GM19238 (cell line): ENCODE measurements around the gene OR52E5.

ENCODE experiments used
- DNase-seq: peaks from one replicate; pipeline ENCODE4 v3.0.0; 2011; ENCODE audit warnings: low spot score; ENCODE audit not compliant: insufficient read length

The OR52E5 gene

DNA sequence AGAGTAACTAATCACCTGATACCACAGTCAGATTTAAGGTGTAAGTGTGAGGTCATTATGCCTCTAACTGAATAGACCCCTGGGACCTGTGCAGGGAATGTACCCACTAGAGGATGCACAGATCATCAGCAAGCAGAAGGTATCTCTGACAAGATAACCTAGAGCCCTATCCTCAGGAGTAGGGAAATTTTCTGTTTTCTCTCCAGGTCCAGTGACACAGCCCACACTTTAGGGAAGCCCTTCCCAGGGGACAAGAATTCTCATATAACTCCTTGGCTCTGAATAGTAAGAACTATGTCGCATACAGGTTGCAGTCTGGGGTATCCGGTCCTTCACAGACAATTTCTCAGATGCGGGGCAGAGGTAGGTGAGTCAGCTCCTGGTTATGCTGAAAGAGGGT is at the start of gene OR52E5:
Gene OR52E5 (plus strand): TSS at position 301 of the 400 bp plus-strand sequence. CDS start 7,569 bp downstream, outside the sequence.
- no peak for DNase-seq

DNA sequence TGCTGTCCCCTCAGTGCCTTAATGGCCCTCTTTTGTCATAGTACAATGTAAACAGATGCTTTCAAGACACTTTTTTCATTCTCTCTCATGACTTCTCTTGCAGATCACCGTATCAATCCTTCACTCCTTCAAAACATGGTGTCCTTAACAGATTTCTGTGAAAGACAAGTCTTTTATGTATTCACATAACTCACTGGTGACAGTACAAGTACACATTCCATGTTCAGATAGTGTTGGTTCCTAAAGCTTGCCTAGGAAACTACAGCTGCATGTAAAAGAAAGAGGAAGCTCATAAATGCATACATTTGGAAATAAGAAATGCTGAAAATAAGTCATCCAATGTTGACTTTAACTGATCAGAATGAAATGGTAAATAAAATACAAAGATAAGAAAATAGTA is 46.3 kb upstream of the OR52E5 start:
- DNase-seq = no peak

DNA sequence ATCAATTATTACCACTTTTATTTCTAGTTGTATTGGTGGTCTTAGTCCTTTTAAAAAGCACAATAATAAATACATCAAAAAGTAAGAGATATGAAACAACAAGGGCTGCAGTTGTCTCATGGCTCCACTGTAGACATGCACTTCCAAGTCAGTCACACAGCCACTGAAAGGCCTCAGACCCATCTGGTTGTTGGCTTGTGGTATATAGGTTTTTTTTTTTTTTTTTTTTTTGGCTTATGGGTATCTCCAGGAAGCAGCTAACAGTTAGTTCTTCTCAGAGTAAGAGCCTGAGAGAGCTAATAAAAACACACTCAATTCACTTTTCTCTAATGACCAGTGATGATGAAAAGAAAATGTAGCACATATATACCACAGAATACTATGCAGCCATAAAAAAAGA is 45.3 kb upstream of the OR52E5 start:
- no peak for DNase-seq

DNA sequence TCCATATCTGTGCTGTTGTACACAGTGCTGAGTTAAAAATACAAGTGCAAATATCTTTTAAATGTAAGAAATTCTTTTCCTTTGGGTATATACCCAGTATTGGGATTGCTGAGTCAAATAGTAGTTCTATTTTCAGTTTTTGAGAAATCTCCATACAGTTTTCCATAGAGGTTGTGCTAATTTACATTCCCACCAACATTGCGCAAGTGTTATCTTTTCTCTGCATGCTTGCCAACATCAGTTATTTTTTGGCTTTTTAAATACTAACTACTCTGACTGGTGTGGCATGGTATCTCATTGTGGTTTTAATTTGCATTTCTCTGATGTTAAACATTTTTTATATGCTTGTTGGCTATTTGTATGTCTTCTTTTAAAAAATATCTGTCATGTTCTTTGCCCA is 42.0 kb upstream of the OR52E5 start:
- no peak for DNase-seq

DNA sequence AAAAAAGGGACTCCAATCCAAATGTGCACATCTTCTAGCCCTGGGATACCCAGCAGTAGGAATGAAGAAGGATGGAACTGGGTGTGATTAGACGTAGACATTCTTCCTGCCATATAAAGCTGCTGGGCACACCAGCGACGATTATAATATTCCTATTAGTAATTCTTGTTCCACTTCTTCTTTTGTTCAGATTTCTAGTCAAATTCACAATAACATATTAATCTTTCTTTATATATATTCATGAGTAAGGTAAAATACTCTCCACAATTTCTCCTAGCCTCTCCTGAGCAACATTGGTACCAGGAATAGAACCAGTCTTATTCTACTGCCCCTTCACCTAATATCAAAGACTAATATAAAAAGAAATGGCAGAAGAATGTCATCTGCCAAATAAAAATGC is 35.4 kb upstream of the OR52E5 start, which contains the start of gene OR52E8:
Gene OR52E8 (minus strand): TSS at position 101 of the 400 bp plus-strand sequence. CDS start 0 bp downstream, at position 101.
- DNase-seq = no peak

DNA sequence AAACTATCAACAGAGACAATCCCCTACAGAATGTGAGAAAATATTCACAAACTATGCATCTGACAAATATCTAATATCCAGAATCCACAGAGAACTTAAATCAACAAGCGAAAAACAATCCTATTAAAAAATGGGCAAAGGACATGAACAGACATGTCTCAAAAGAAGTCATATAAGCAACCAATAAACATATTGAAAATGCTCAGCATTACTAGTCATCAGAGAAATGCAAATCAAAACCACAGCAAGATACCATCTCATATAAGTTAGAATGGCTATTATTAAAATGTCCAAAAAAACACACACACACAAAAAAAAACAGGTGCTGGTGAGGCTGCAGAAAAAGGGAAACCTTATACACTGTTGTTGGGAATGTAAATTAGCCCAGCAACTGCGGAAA is 27.2 kb upstream of the OR52E5 start:
- DNase-seq = no peak

DNA sequence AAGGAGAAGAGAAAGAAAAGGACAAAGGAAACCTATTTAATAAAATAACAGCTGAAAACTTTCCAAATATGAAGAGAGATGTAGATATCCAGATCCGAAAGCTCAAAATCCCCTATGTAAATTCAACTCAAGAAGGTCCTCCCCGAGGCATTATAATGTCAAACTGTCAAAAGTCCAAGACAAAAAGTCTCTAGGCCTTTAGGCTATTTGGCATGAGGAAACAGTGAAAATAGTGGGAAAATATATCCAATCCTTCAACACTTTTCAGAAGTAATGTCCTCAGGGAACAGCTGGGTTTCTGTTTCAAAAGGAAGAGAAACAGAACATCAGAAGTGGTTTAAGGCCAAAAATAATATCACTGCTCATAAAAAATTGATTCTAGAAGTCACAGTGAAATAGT is 14.4 kb upstream of the OR52E5 start:
- no peak for DNase-seq

DNA sequence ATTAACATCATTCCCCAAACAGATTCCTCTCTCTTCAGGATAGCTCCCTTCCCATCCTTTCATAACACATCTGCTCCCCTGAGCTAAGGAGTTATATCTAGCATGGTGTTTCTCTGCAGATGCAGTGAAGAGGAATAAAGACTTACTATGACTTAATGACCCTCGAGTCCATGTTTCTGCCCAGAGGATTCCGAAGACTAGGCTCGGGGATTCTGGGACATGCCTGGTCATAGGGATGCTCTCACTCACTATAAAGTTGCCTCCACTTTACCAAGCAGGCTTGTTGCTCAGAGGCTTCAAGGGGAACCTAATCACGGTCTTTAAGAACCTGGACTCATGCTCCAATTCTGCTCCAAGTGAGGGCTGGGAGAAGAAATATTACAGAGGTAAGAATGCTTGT is 12.7 kb upstream of the OR52E5 start, which contains the start of gene OR52E4:
Gene OR52E4 (plus strand): TSS at position 301 of the 400 bp plus-strand sequence. CDS start 3,664 bp downstream, outside the sequence.
- DNase-seq = no peak

DNA sequence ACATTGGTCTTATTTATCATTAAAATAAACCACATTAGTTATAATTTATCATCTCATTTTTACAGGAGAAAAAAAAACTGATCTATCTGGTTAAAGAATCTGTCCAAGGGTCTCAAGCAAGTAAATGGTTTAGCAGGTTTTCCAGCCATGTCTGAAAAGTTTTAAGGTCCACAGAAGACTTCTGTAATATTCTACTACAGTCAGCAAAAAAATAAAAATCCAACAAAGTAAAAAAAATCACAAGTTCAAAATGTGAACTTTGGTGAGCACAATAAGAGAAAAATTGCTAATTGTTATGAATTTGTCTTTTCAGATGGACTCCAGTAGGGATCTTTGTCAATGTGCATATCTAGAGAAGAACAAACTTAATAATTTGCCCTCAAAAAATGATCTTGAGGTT is 11.3 kb upstream of the OR52E5 start:
- DNase-seq = no peak

DNA sequence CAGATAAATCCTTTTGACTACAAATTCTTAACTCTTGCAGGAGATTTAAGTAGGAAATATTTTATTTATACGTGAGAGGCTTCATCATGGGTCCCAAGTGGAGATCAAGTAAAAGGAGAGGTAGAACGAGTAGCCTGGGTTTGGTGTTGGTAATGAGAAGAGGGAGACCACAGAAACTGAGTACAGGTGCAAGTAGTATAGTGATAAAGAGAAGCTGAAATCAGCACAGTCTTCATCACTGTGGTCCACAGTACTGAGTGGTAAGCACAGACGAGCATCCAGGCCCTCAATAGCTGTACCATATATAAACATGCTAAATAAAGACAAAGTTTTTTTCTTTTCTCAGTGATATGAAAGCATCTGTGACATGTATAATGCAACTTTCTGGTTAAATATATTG is 5.8 kb upstream of the OR52E5 start:
- no peak for DNase-seq

DNA sequence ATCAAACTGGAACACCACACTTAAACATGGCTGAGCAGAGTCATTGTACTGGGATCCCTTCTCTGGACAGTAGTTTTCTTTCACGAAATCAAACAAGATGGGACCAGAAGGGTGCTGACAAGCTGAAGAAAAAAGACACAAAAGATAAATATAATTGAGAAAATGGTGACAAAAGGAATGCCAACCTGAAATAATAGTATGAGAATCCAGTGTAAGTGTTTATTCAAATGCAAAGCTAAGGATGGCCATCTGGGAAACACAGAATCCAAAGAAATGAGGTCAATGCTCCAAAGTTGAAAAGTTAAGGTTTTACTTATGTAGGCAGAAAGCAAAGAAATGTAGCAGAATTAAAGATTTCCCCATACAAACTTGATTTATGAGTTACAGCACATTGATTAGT is 5.3 kb upstream of the OR52E5 start:
- DNase-seq = no peak

DNA sequence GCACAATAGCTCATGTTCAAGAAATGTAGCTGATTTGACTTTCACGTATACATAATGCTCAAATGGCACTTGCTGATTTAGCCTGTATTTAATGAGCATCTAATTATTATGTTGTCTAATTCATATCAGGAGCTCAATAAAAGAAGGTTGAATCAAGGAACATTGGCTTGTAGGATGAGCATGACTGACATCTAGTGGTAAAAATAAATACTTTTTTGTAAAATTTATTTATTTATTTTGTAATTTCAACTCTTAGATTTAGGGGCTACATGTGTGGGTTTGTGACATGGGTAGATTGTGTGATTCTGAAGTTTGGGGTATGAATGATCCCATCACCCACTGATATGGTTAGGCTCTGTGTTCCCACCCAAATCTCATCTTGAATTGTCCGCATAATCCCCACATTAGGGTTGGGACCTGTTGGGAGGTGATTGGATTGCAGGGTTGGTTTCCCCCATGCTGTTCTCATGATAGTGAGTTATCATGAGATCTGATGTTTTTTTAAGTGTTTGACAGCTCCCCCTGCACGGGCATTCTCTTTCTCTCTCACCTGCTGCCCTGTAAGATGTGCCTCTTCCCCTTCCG is 1.7 kb upstream of the OR52E5 start:
- DNase-seq = no peak

DNA sequence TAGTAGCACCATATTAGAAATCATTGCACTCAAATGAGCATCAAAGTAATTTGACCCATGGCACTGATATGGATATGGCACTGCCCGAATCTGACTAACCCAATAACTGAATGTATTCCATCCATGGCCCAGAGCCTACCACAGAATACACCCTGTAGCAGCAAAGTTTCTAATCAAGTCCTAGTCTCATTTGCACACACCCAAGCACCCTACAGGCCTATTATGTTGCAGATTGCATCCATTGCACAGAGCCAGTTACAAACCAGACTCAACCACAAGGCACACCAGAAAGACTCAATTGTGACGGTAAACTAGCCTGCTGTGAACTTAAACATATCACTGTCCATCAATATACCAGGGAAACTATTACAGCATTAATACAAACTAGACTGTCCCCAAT is 6.5 kb downstream of the OR52E5 start:
- no peak for DNase-seq

DNA sequence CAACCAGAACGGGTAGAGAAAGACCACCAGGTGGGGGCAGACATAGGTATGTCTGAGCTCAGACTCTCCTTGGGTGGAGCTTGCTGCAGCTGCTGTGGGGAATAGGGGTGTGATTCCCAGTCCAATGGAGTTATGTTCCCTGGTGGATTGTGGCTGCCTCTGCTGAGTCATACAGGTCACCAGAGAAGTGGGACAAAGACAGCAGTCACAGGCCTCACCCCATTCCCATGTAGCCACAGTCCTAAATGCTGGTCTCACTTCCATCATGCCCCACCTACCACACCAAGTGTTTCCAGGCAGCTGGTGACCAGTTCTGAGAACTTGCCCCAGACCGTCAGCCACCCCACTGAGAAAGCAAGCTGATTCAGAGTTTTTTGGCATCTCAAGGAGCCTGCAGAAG is 17.5 kb downstream of the OR52E5 start:
- no peak for DNase-seq

DNA sequence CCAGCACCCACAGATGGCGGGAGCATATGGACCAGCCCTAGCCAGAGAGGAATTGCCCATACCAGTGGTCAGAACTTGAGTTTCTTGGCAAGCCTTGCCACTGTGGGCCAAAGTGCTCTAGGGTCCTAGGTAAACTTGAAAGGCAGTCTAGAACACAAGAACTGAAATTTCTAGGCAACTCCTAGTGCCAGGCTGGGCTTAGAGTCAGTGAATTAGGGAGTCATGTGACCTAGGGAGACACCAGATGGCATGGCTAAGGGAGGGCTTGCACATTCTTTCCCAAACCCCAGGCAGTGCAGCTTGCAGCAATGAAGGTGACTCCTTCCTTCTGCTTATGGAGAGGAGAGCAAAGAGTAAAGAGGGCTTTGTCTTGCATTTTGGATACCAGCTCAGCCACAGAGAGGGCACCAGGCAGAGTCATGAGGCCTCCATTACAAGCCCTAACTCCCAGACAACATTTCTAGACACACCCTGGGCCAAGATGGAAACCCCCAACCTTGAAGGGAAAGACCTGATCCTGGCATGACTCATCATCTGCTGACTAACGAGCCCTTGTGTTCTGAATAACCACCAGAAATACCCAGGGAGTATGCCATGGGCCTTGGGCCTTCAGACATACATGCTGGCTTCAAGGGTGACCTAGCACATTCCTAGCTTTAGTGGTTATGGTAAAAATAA is 29.9 kb downstream of the OR52E5 start:
- no peak for DNase-seq

DNA sequence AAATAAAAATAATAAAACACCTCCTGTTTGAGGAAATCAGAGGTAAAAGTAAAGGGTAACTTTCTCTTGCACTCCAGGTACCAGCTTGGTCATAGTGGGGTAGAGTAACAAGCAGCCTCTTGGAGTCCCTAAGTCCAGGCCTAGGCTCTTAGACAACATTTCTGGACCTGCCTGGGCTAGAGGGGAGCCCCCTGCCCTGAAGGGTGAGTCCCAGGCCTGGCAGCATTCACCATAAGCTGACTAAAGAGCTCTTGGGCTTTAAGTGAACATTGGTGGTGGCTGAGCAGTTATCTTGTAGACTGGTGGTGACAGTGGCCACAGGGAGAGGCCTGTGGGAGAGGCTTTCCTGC is 30.4 kb downstream of the OR52E5 start:
- no peak for DNase-seq

DNA sequence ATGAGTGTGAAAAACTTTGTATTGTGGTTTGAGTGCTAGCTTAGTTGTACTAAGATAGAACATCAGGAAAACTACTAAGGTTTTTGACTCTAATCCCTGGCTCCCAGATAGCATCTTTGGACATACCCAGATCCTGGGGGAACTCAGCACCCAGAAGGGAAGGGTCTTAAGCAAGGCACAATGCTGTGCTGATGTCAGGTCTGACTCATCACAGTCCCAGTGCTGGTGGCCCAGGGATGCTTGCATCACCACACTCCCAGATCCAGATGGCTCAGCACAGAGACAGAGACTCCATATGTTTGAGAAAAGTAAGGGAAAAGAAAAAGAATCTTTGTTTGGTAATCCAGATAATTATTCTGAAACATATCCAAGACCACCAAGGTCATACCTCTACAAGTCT is 30.8 kb downstream of the OR52E5 start:
- no peak for DNase-seq

DNA sequence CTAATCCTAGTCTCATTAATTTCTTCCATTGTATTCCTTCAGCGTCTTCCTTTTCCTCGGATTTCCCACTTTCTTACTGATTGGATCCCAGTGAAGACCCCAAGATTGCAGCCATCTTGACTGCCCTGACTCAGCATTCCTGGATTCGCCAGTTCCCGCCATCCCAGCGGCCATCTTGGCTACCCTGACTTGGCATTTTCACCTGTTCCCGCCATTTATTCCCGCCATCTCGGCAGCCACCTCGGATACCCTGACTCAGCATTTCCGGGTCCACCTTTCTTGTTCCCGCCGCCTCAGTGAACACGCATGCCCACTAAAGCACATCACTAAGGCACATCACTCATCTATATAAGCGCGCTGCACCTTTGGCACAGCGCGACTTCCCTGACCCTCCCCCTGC is 35.3 kb downstream of the OR52E5 start:
- DNase-seq = no peak

DNA sequence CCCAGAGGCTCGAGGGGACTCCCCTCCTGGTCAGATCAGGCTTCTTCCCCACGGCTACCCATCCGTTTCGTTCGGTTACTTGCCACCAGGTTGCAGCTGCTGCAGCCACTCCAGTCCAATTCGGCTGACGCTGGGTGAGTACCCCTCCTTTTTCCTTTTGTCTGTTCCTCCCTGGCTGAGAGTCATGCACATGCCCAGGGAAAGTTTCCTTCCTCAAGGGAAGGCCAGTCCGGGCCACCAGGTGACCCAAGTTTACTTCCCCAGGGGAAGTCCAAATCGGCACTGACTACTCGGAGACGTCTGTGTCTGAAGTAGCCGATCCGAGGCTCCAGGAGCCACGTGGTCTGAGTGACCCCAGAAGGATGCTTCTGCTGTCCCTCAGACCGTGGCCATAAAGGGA is 35.8 kb downstream of the OR52E5 start:
- DNase-seq = no peak

DNA sequence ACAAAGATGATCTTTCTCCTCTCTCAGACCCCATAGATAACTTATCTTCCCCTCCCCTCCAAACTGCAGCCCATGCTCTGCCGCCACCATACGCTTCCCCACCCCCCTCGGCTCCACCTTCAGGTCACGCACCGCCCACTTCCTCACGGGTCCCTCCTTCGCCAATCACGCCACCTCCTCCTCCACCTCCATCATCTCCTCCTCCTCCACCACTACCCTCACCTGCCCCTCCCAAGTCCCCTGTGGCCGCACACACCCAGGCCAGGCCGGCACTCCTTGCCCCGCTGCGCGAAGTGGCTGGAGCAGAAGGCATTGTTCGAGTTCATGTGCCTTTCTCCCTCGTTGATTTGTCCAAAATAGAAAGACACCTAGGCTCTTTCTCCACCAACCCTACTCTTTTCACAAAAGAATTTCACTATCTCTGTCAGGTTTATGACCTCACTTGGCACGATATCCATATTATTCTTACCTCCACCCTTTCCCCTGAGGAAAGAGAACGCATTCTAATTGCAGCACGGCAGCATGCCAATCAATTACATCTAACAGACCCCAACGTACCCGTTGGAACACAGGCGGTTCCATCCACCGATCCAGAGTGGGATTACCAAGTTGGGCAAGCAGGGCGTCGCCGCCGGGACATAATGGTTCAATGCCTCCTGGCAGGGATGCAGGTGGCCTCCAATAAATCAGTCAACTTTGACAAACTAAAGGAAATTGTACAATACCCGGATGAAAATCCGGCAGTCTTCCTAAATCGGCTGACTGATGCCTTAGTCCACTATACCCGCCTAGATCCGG is 36.8 kb downstream of the OR52E5 start:
- DNase-seq = no peak

DNA sequence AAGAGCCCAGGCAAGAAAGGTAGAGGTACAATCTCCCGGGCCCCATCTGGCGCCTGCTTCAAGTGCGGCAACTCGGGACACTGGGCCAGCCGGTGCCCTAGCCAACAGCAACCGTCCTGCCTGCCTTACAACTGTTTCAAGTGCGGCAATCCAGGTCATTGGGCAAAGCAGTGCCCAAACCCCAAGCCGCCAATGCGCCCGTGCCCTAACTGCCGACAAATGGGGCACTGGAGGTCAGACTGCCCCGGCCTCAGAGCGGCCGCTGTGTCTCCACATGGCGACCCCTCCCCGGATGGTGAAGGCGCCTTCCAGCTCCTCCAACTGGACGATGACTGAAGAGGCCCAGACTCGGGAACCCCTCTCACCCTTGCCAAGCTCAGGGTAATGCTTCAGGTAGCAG is 37.6 kb downstream of the OR52E5 start:
- no peak for DNase-seq

DNA sequence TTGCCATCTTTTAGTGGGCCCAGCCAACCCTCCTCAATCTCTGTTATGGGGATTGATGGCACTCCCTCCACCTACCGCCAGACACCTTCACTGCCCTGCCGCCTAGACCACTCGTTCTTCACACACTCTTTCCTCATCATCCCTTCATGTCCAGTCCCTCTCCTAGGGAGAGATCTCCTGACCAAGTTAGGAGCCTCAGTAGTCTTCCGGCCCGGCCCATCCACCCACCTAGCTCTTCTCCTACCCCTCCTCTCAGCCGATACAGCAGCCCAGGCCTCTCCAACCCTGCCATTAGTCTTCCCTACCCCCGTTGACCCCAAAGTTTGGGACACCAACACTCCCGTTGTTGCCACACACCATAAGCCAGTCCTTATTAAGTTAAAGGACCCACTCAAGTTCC is 38.1 kb downstream of the OR52E5 start:
- DNase-seq = no peak

DNA sequence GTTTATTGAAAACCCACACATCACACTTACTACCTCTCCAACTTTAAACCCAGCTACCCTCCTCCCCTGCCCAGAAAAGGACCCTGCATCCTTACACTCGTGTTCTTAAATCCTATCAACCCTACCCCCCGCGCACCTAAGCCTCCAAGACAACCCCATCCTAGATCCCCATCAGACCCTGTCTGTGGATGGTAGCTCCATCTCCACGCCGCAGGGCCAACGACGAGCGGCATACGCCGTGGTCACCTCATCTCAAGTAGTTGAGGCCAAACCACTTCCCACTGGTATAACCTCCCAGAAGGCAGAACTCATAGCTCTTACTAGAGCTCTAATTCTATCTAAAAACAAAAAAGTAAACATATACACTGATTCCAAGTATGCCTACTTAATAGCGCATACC is 39.7 kb downstream of the OR52E5 start:
- no peak for DNase-seq
